HG02759 (cell line): Measurements from ENCODE around the gene SRSF5.
"Not testable (repeated sequence)": the region's sequence is repeated elsewhere in the genome, so short reads cannot be mapped to it uniquely, and the experiment has no call there.

Experiments used
- ATAC-seq: cut with Tn5 transposase; IDR thresholded peaks from one replicate; pipeline ENCODE4 v1.9.1; 2021; ENCODE audit warnings: mild to moderate bottlenecking, moderate library complexity; ENCODE audit not compliant: unreplicated experiment

Gene SRSF5

GRCh38 chr14:69804902-69805301 is 38.0 kb downstream of the SRSF5 start:
- ATAC-seq: no peak

GRCh38 chr14:69807192-69807591 is 40.2 kb downstream of the SRSF5 start:
- ATAC-seq: no peak

GRCh38 chr14:69808919-69809808 is 42.2 kb downstream of the SRSF5 start:
- ATAC-seq: no peak

GRCh38 chr14:69811227-69811867 is 44.4 kb downstream of the SRSF5 start:
- no peak for ATAC-seq

- ATAC-seq: no peak
These were observed 44.9 kb downstream of the SRSF5 start for GRCh38 chr14:69811868-69812252.

- ATAC-seq: no peak
These were observed 45.8 kb downstream of the SRSF5 start for GRCh38 chr14:69812711-69813110.

- ATAC-seq: not testable (repeated sequence)
These were observed 46.4 kb downstream of the SRSF5 start for GRCh38 chr14:69813346-69813745.

GRCh38 chr14:69814397-69814796 is 47.5 kb downstream of the SRSF5 start:
- ATAC-seq: no peak

GRCh38 chr14:69815556-69815955 is 48.6 kb downstream of the SRSF5 start:
- no peak for ATAC-seq

GRCh38 chr14:69816216-69816615 is 49.3 kb downstream of the SRSF5 start:
- no peak for ATAC-seq

GRCh38 chr14:69818758-69819191 is 51.8 kb downstream of the SRSF5 start:
- no peak for ATAC-seq

- ATAC-seq: no peak
These were observed 52.7 kb downstream of the SRSF5 start for GRCh38 chr14:69819607-69820006.

- ATAC-seq: no peak
These were observed 54.0 kb downstream of the SRSF5 start for GRCh38 chr14:69820991-69821390.
